H1 (cell line): Measurements from ENCODE around the gene MCHR1. TPM values are rescaled to one million over a fixed set of nuclear protein-coding genes. Genes with fewer than 3 reads are reported as not detected.

Experiments
- CTCF ChIA-PET: fragments of 300-600 bp; sonication (Branson Sonifier 250); formaldehyde crosslinking; loops from one replicate; lab custom pipeline; 2021; ENCODE audit not compliant: partially characterized antibody; lab: Charles Lee
- POLR2A ChIA-PET: fragments of 300-600 bp; sonication (Branson Sonifier 250); formaldehyde crosslinking; loops from one replicate; lab custom pipeline; 2021; ENCODE audit warnings: inconsistent platforms; ENCODE audit not compliant: partially characterized antibody; lab: Charles Lee
- DNase-seq, 2 experiments: peaks; one replicate each; pipeline versions ENCODE4 v3.0.0 to v3.0.0-alpha.2; 2010 to 2022; ENCODE audit warnings: low spot score in 2 of 2, low read depth in 1 of 2, mixed read lengths in 1 of 2
- FAIRE-seq: peaks from 2 replicates; lab custom pipeline; 2011; peaks lifted over from hg19 to GRCh38; lab: Jason Lieb, UNC
- H2AFZ ChIP-seq: 2 replicates; pipeline ENCODE4 v1.8.1; 2012; ENCODE audit warnings: low read length, inconsistent platforms
- H2AK5ac ChIP-seq: 2 replicates; pipeline ENCODE4 v1.6.1; 2013; ENCODE audit warnings: low read depth, low read length
- H2BK120ac ChIP-seq: replicated peaks from 2 replicates; pipeline ENCODE3; 2013; ENCODE audit warnings: low read depth, low read length, inconsistent platforms
- H2BK12ac ChIP-seq: 2 replicates; pipeline ENCODE4 v1.6.1; 2013; ENCODE audit warnings: low read depth, low read length
- H2BK15ac ChIP-seq: 2 replicates; pipeline ENCODE4 v1.6.1; 2013; ENCODE audit warnings: low read length
- H2BK20ac ChIP-seq: 2 replicates; pipeline ENCODE4 v1.6.1; 2013; ENCODE audit warnings: low read length
- H2BK5ac ChIP-seq: 2 replicates; pipeline ENCODE4 v1.6.1; 2013; ENCODE audit warnings: low read depth, low read length
- H3K14ac ChIP-seq: 2 replicates; pipeline ENCODE4 v1.6.1; 2013; ENCODE audit warnings: inconsistent platforms; ENCODE audit not compliant: insufficient read length
- H3K18ac ChIP-seq: 2 replicates; pipeline ENCODE4 v1.6.1; 2013; ENCODE audit warnings: low read length; ENCODE audit errors: extremely low read depth
- H3K23ac ChIP-seq: 2 replicates; pipeline ENCODE4 v1.6.1; 2013; ENCODE audit warnings: inconsistent platforms; ENCODE audit not compliant: insufficient read length
- H3K23me2 ChIP-seq: 2 replicates; pipeline ENCODE4 v1.6.1; 2013; ENCODE audit warnings: low read depth, low read length
- H3K27ac ChIP-seq: 2 replicates; pipeline ENCODE4 v1.6.1; 2011; ENCODE audit warnings: low read depth, low read length, inconsistent platforms
- H3K27me3 ChIP-seq, 4 experiments: replicated peaks in 1 of 4; 1 replicate in 1 of 4; 2 replicates in 3 of 4; pipeline versions ENCODE4 v1.6.1 to v1.8.1; 2011 to 2013; ENCODE audit warnings: low read length in 3 of 4, mild to moderate bottlenecking in 3 of 4, inconsistent platforms in 2 of 4, mixed read lengths in 2 of 4, moderate library complexity in 1 of 4; ENCODE audit not compliant: control insufficient read depth in 3 of 4, insufficient read depth in 3 of 4; ENCODE audit errors: extremely low read depth in 1 of 4
- H3K36me3 ChIP-seq, 4 experiments: 2 replicates each; pipeline versions ENCODE4 v1.6.1 to v1.8.1; 2011 to 2013; ENCODE audit warnings: mild to moderate bottlenecking in 4 of 4, low read length in 3 of 4, moderate library complexity in 2 of 4, control low read depth in 1 of 4, inconsistent platforms in 1 of 4; ENCODE audit not compliant: insufficient read depth in 4 of 4, control insufficient read depth in 2 of 4
- H3K4ac ChIP-seq: replicated peaks from 2 replicates; pipeline ENCODE3; 2013; ENCODE audit warnings: low read length, low read depth, mixed read lengths, inconsistent platforms; ENCODE audit not compliant: insufficient read length
- H3K4me1 ChIP-seq, 4 experiments: replicated peaks in 1 of 4; 1 replicate in 1 of 4; 2 replicates in 3 of 4; pipeline versions ENCODE4 v1.6.1 to v1.8.1; 2011 to 2013; ENCODE audit warnings: low read length in 3 of 4, inconsistent platforms in 2 of 4, mixed read lengths in 1 of 4; ENCODE audit not compliant: insufficient read depth in 4 of 4, control insufficient read depth in 3 of 4
- H3K4me2 ChIP-seq, 2 experiments: 2 replicates each; pipeline versions ENCODE4 v1.6.1 to v1.8.1; 2011 to 2013; ENCODE audit warnings: low read depth in 2 of 2, low read length in 2 of 2, control low read depth in 1 of 2, inconsistent platforms in 1 of 2, mild to moderate bottlenecking in 1 of 2; ENCODE audit not compliant: insufficient read depth in 1 of 2
- H3K4me3 ChIP-seq, 4 experiments: fragments of 200-600, 300-600 bp in 1 of 4; sonication (generic), shearing (Covaris generic), sonication (Bioruptor Twin) in 1 of 4; 2 replicates each; pipeline versions ENCODE4 v1.5.1 to v1.8.1; 2011 to 2016; ENCODE audit warnings: low read length in 4 of 4, low read depth in 3 of 4, control low read depth in 2 of 4, inconsistent platforms in 2 of 4, mild to moderate bottlenecking in 2 of 4, mixed read lengths in 1 of 4, moderate library complexity in 1 of 4; ENCODE audit not compliant: insufficient read depth in 2 of 4; ENCODE audit errors: extremely low read depth in 1 of 4
- H3K56ac ChIP-seq: replicated peaks from 2 replicates; pipeline ENCODE3; 2013; ENCODE audit warnings: low read depth, mild to moderate bottlenecking, mixed read lengths, low read length, inconsistent platforms; ENCODE audit not compliant: insufficient read length
- H3K79me1 ChIP-seq: 2 replicates; pipeline ENCODE4 v1.6.1; 2013; ENCODE audit warnings: low read depth, low read length, control low read depth
- H3K79me2 ChIP-seq, 2 experiments: 2 replicates each; pipeline versions ENCODE4 v1.6.1 to v1.8.1; 2012 to 2013; ENCODE audit warnings: low read length in 2 of 2, mild to moderate bottlenecking in 2 of 2, inconsistent platforms in 1 of 2; ENCODE audit not compliant: insufficient read depth in 2 of 2, control insufficient read depth in 1 of 2
- H3K9ac ChIP-seq, 4 experiments: replicated peaks in 1 of 4; 1 replicate in 1 of 4; 2 replicates in 3 of 4; pipeline versions ENCODE4 v1.6.1 to v1.8.1; 2011 to 2013; ENCODE audit warnings: low read depth in 3 of 4, low read length in 3 of 4, control low read depth in 2 of 4, mild to moderate bottlenecking in 2 of 4, moderate library complexity in 2 of 4, inconsistent platforms in 1 of 4; ENCODE audit errors: extremely low read depth in 1 of 4
- H3K9me3 ChIP-seq, 2 experiments: 2 replicates each; pipeline versions ENCODE4 v1.6.1 to v1.8.1; 2012 to 2013; ENCODE audit warnings: mild to moderate bottlenecking in 2 of 2, moderate library complexity in 2 of 2, control low read depth in 1 of 2, inconsistent platforms in 1 of 2, low read depth in 1 of 2, low read length in 1 of 2, mixed read lengths in 1 of 2; ENCODE audit not compliant: insufficient read depth in 2 of 2
- H4K20me1 ChIP-seq, 2 experiments: replicated peaks in 1 of 2; 2 replicates each; pipeline versions ENCODE3 to v1.8.1; 2011 to 2013; ENCODE audit warnings: inconsistent platforms in 2 of 2, low read length in 2 of 2, mild to moderate bottlenecking in 1 of 2; ENCODE audit not compliant: insufficient read depth in 2 of 2, control insufficient read depth in 1 of 2
- H4K5ac ChIP-seq: 2 replicates; pipeline ENCODE4 v1.6.1; 2013; ENCODE audit warnings: low read length, low read depth, mixed read lengths, inconsistent platforms; ENCODE audit not compliant: insufficient read length
- H4K8ac ChIP-seq: 2 replicates; pipeline ENCODE4 v1.8.0; 2013; ENCODE audit warnings: mild to moderate bottlenecking, moderate library complexity, low read length, inconsistent platforms; ENCODE audit not compliant: insufficient read depth; ENCODE audit errors: extremely low read depth
- H4K91ac ChIP-seq: replicated peaks from 2 replicates; pipeline ENCODE3; 2013; ENCODE audit warnings: low read length, mixed read lengths, inconsistent platforms; ENCODE audit not compliant: insufficient read length
- ATF2 ChIP-seq: IDR thresholded peaks from 2 replicates; pipeline ENCODE4 v1.6.1; 2012; ENCODE audit warnings: low read length, inconsistent platforms
- ATF3 ChIP-seq: IDR thresholded peaks from 2 replicates; pipeline ENCODE4 v1.6.1; 2011; ENCODE audit warnings: low read depth, mild to moderate bottlenecking, low read length; ENCODE audit not compliant: insufficient read depth
- CHD2 ChIP-seq: IDR thresholded peaks from 2 replicates; pipeline ENCODE4 v1.6.1; 2012; ENCODE audit warnings: low read length, improper control_type of control experiment
- EP300 ChIP-seq, 2 experiments: IDR thresholded peaks; 1 replicate in 1 of 2; 2 replicates in 1 of 2; pipeline ENCODE4 v1.6.1; 2011 to 2012; ENCODE audit warnings: low read depth in 2 of 2, low read length in 2 of 2, mild to moderate bottlenecking in 2 of 2, borderline replicate concordance in 1 of 2, inconsistent platforms in 1 of 2, moderate library complexity in 1 of 2
- HDAC6 ChIP-seq: IDR thresholded peaks from one replicate; pipeline ENCODE4 v1.7.1; 2012; ENCODE audit warnings: low read depth, mild to moderate bottlenecking, inconsistent platforms, low read length, moderate library complexity
- TBP ChIP-seq: IDR thresholded peaks from 2 replicates; pipeline ENCODE4 v1.6.1; 2011; ENCODE audit warnings: low read depth, low read length, improper control_type of control experiment
- whole genome bisulfite sequencing, 2 experiments: shearing (Covaris generic) in 1 of 2; methylation state at CpG; one replicate each; pipeline versions ENCODE4 v1.1.6 to v1.1.7; 2013 to 2015; ENCODE audit warnings: low lambda C conversion rate in 2 of 2, mixed read lengths in 2 of 2, inconsistent platforms in 1 of 2, low coverage in 1 of 2, missing lambda C conversion rate in 1 of 2; ENCODE audit not compliant: insufficient replicate concordance in 2 of 2, insufficient coverage in 1 of 2, insufficient read length in 1 of 2; ENCODE audit errors: extremely low coverage in 1 of 2, missing lambda C conversion rate in 1 of 2; 5-methylcytosine and 5-hydroxymethylcytosine counted together
- polyA plus RNA-seq, 7 experiments: library from polyadenylated mRNA; depleted of rRNA in 3 of 7; stranded (reverse) in 5 of 7; unstranded in 2 of 7; fragments of >200 nt in 5 of 7; fragments of 200-250 nt in 2 of 7; gene quantifications; 1 replicate in 5 of 7; 2 replicates in 1 of 7; 4 replicates in 1 of 7; pipeline versions ENCODE4 v1.2.1 to v1.2.3, GENCODE V29; 2011 to 2013; ENCODE audit warnings: missing spikeins in 2 of 7, mixed read lengths in 2 of 7
- total RNA-seq: library from RNA; stranded (reverse); fragmentation: NEBNext Ultra II Directional; extraction: Animal tissue kit (Norgen Biotek cat#: 25700); gene quantifications from 2 replicates; pipeline ENCODE4 v1.2.1, GENCODE V29; 2021

The MCHR1 gene
- total and polyA plus RNA-seq, 2 of the 8 experiments (the other 6 are each of a cell fraction or from before 2014, with no cell fraction given) = 0.91 to 7.6 TPM

GRCh38 chr22:40648386-40648785 is 30.9 kb upstream of the MCHR1 start:
- no peak overlapping the region for H3K18ac ChIP-seq
- no peak overlapping the region for H4K8ac ChIP-seq
- H2BK120ac ChIP-seq = no peak overlapping the region
- no peak overlapping the region for H4K91ac ChIP-seq
- H3K79me2 ChIP-seq = no peaks in the 10 kb centered on the region
- H2AK5ac ChIP-seq = no peak overlapping the region
- H3K4ac ChIP-seq = no peak overlapping the region
- H3K27me3 ChIP-seq = no peaks in the 10 kb centered on the region
- no peak overlapping the region for H4K5ac ChIP-seq
- peak overlapping the region; percentile 43; the same call in 1 of the 2 replicates for H2BK12ac ChIP-seq
- WGBS, 2 experiments = 96% methylated on average over 10 of the region's 10 CpGs; no CpG with 5 or more reads in 1 of the 2 experiments
- H2AFZ ChIP-seq = no peak overlapping the region
- no peaks in the 10 kb centered on the region for H4K20me1 ChIP-seq
- no peak overlapping the region for H2BK5ac ChIP-seq
- no peaks in the 10 kb centered on the region for H3K79me1 ChIP-seq
- no peak overlapping the region for H3K23ac ChIP-seq
- H3K56ac ChIP-seq = no peak overlapping the region
- peaks cover 0 to 5% (median 1%) of the 10 kb centered on the region in 4 experiments; a peak in 3 of 7 replicates for H3K4me1 ChIP-seq
- no peak for DNase-seq
- H3K23me2 ChIP-seq = no peaks in the 10 kb centered on the region
- no peak overlapping the region for H3K9ac ChIP-seq
- CTCF ChIA-PET = interaction anchor here (0.5 to 5.6 kb wide), 6 partner anchors 9 to 212 kb away, joined by 3 to 67 read pairs (median 4); no protein-coding TSS in a partner anchor
- H3K27ac ChIP-seq = no peak overlapping the region
- no peak overlapping the region for H3K4me2 ChIP-seq
- H2BK20ac ChIP-seq = no peak overlapping the region
- POLR2A ChIA-PET = interaction anchor here (0.7 kb wide), 1 partner anchor 164 kb away, joined by 3 read pairs; no protein-coding TSS in a partner anchor
- no peak for FAIRE-seq
- H2BK15ac ChIP-seq = no peak overlapping the region
- H3K14ac ChIP-seq = no peak overlapping the region
- no peak overlapping the region for H3K4me3 ChIP-seq
- H3K9me3 ChIP-seq = no peaks in the 10 kb centered on the region
- H3K36me3 ChIP-seq = no peaks in the 10 kb centered on the region
- TF ChIP-seq ATF3 = no peak
- no peak for TF ChIP-seq HDAC6
- no peak for TF ChIP-seq ATF2
- no peak for TF ChIP-seq TBP
- TF ChIP-seq CHD2 = no peak
- no peak for TF ChIP-seq EP300 (IDR thresholded peaks at IDR 0.05; ENCODE audit: borderline replicate concordance in 1 of 2, low read depth in 2 of 2, low read length in 2 of 2)
